Heart right ventricle (tissue), 16 donors: Measurements from ENCODE around the gene MYO1D. TPM values are rescaled to one million over a fixed set of nuclear protein-coding genes. Genes with fewer than 3 reads are reported as not detected.

Experiments used
- ATAC-seq, 8 donors: fragments of 200-7000 bp; cut with Tn5 transposase; one replicate each; pipeline ENCODE4 v1.9.1; 2020; ENCODE audit warnings: mild to moderate bottlenecking in 8 of 8, moderate library complexity in 8 of 8, moderate number of reproducible peaks in 1 of 8
- DNase-seq, 2 donors: peaks; one replicate each; pipeline ENCODE4 v3.0.0-alpha.2; 2020
- H3K27ac ChIP-seq, 10 donors: fragments of 200-600 bp; sonication (generic) in 2 of 10; one replicate each; pipeline versions ENCODE4 v1.5.0 to v1.8.0; 2020 to 2022; ENCODE audit warnings: mild to moderate bottlenecking in 3 of 10
- H3K27me3 ChIP-seq, 7 donors: fragments of 200-600 bp; one replicate each; pipeline ENCODE4 v1.8.0; 2021 to 2022; ENCODE audit warnings: mild to moderate bottlenecking in 2 of 7
- H3K36me3 ChIP-seq, 9 donors: fragments of 200-600 bp; sonication (generic) in 1 of 9; one replicate each; pipeline versions ENCODE4 v1.5.0 to v1.8.0; 2020 to 2022; ENCODE audit warnings: mild to moderate bottlenecking in 2 of 9
- H3K4me1 ChIP-seq, 9 donors: fragments of 200-600 bp; sonication (generic) in 1 of 9; one replicate each; pipeline versions ENCODE4 v1.5.0 to v1.8.0; 2020 to 2022; ENCODE audit warnings: mild to moderate bottlenecking in 4 of 9
- H3K4me3 ChIP-seq, 10 donors: fragments of 200-600 bp; sonication (generic) in 2 of 10; one replicate each; pipeline versions ENCODE4 v1.5.0 to v1.8.0; 2020 to 2022; ENCODE audit warnings: mild to moderate bottlenecking in 7 of 10, moderate library complexity in 2 of 10
- H3K9me3 ChIP-seq, 11 donors: fragments of 200-600 bp in 10 of 11; sonication (generic) in 2 of 11; one replicate each; pipeline versions ENCODE4 v1.5.0 to v1.8.0; 2013 to 2022; ENCODE audit warnings: mild to moderate bottlenecking in 2 of 11, control low read depth in 1 of 11, moderate library complexity in 1 of 11
- WGBS, 2 donors: extraction: QIAGEN DNeasy Blood & Tissue Kit; methylation state at CpG; one replicate each; pipeline ENCODE4 v1.1.7; 2013; ENCODE audit warnings: inconsistent platforms in 1 of 2; 5-methylcytosine and 5-hydroxymethylcytosine counted together
- intact Hi-C, 10 donors: fragments of 100-400 bp; cut with DNase I; formaldehyde crosslinking; loops; one replicate each; pipeline versions ENCODE4 v1.11.1 to v1.14.2; 2022
- polyA plus RNA-seq, 2 donors: library from polyadenylated mRNA; stranded (reverse); fragments of 200-250 nt; gene quantifications; one replicate each; pipeline ENCODE4 v1.2.3, GENCODE V29; 2013
- total RNA-seq, 10 donors: library from RNA; stranded (reverse); fragmentation: NEBNext Ultra II Directional in 3 of 10; extraction: Animal tissue kit (Norgen Biotek cat#: 25700) in 3 of 10; gene quantifications; one replicate each; pipeline versions ENCODE4 v1.2.1 to v1.2.4, GENCODE V29; 2021 to 2023
- TF ChIP-seq, protein P1 (sequence below), 9 donors: fragments of 200-600 bp; sonication (generic) in 2 of 9; IDR thresholded peaks; one replicate each; pipeline versions ENCODE4 v1.5.0 to v1.8.0; 2021 to 2022; ENCODE audit warnings: antibody characterized with exemption in 9 of 9, mild to moderate bottlenecking in 5 of 9, moderate library complexity in 1 of 9
- donor health status: Arrhythmogenic right ventricular cardiomyopathy.
- donor health status: ischemic (EF 13 %, LVEDD 7.1; RV severe dilation, severe dysfunction).
- donor health status: healthy with polysubstance abuse.
- donor health status: DM: no; HTN: yes; CAD: no.
- donor health status: DM: no; HTN: no; CAD: no.
- donor health status: ischemic (EF 25% LVEDD 6.9; RV normal size, moderate dysfunction).
- donor health status: ischemic (EF 25% LVEDD 5.7; RV mildly dilated, moderate dysfunction).
- donor health status: healthy.
- donor health status: DM: yes; HTN: yes; CAD: no.
- donor health status: Ischemic cardiomyopathy.
- donor health status: ischemic (EF 35%, LVEDD 5.7; RV mildly dilated, moderate dysfunction).
- donor health status: nonischemic (EF 11% LVEDD 7.7; RV severe dilation, severe dysfunction).
- donor health status: DM: yes; HTN: yes; CAD: no.
- donor health status: PGD.
- donor health status: ischemic (EF 29% LVEDD 5.4; RV normal size, mild dysfunction).
- donor health status: nonischemic (EF 23%, LVEDD 6.1; RV moderate dilation, normal function).

MYO1D gene
- total and polyA plus RNA-seq, 12 donors = 1.9 to 16.4 (median 6.7) TPM

DNA sequence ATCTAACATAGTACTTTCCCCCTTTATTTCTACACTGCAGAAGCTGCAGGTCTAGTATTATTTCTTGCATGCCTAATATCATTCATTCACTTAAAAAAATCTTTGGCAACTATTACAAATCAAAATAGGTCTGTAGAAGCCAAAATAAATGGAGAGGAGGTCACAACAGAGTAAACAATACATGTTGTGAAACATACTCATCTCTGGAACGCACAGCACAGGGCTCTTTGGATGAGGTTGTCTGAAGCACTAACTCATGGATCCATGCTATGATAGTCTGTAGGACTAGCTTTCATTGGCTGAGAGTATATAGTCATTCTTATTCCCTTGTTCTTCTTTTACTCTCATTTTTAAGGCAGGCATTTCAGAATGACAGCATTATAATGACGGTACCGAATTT, 21.3 kb downstream of the MYO1D start:
- no peak for ATAC-seq
- WGBS, 2 donors = 89 to 92% methylated on average over 3 of the region's 3 CpGs
- intact Hi-C loops = no loop called here
- no peaks in the 10 kb centered on the region for H3K9me3 ChIP-seq
- no peak for DNase-seq
- H3K4me1 ChIP-seq = peaks cover 0 to 9% (median 0%) of the 10 kb centered on the region in 9 donors
- no peak overlapping the region for H3K27ac ChIP-seq
- H3K36me3 ChIP-seq = no peaks in the 10 kb centered on the region
- TF ChIP-seq, protein P1, sequence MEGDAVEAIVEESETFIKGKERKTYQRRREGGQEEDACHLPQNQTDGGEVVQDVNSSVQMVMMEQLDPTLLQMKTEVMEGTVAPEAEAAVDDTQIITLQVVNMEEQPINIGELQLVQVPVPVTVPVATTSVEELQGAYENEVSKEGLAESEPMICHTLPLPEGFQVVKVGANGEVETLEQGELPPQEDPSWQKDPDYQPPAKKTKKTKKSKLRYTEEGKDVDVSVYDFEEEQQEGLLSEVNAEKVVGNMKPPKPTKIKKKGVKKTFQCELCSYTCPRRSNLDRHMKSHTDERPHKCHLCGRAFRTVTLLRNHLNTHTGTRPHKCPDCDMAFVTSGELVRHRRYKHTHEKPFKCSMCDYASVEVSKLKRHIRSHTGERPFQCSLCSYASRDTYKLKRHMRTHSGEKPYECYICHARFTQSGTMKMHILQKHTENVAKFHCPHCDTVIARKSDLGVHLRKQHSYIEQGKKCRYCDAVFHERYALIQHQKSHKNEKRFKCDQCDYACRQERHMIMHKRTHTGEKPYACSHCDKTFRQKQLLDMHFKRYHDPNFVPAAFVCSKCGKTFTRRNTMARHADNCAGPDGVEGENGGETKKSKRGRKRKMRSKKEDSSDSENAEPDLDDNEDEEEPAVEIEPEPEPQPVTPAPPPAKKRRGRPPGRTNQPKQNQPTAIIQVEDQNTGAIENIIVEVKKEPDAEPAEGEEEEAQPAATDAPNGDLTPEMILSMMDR (IDR thresholded peaks at IDR 0.05) = no peak
- H3K4me3 ChIP-seq = no peak overlapping the region
- H3K27me3 ChIP-seq = no peaks in the 10 kb centered on the region

- no peaks in the 10 kb centered on the region for H3K36me3 ChIP-seq
- H3K4me3 ChIP-seq = no peak overlapping the region
- no peak for ATAC-seq
- DNase-seq = no peak
- H3K27me3 ChIP-seq = no peaks in the 10 kb centered on the region
- H3K4me1 ChIP-seq = peaks cover 0 to 9% (median 0%) of the 10 kb centered on the region in 9 donors
- no peaks in the 10 kb centered on the region for H3K9me3 ChIP-seq
- WGBS, 2 donors = 88 to 90% methylated on average over 5 of the region's 5 CpGs
- intact Hi-C loops = no loop called here
- no peak overlapping the region for H3K27ac ChIP-seq
- TF ChIP-seq, protein P1 (IDR thresholded peaks at IDR 0.05) = no peak
Observed at GRCh38 chr17:32854832-32855389, 22.0 kb downstream of the MYO1D start.

- TF ChIP-seq, protein P1 (IDR thresholded peaks at IDR 0.05) = no peak
- Histone ChIP-seq H3K27me3 (no peaks in the 10 kb centered on the region), H3K27ac (no peak overlapping the region), H3K4me3 (no peak overlapping the region), H3K36me3 (no peaks in the 10 kb centered on the region), H3K4me1 (peaks cover 0 to 9% (median 0%) of the 10 kb centered on the region in 9 donors), H3K9me3 (no peaks in the 10 kb centered on the region)
- no peak for ATAC-seq
- intact Hi-C loops = no loop called here
- no peak for DNase-seq
- 95 to 98% methylated on average over 1 of the region's 1 CpG for WGBS, 2 donors
Observed at GRCh38 chr17:32854207-32854606, 22.7 kb downstream of the MYO1D start.

- DNase-seq = no peak
- Histone ChIP-seq H3K4me3 (no peak overlapping the region), H3K36me3 (no peaks in the 10 kb centered on the region), H3K4me1 (peaks cover 0 to 9% (median 0%) of the 10 kb centered on the region in 9 donors), H3K27me3 (no peaks in the 10 kb centered on the region), H3K9me3 (no peaks in the 10 kb centered on the region), H3K27ac (no peak overlapping the region)
- WGBS, 2 donors = 91 to 92% methylated on average over 3 of the region's 3 CpGs
- ATAC-seq = no peak
- intact Hi-C loops = no loop called here
- TF ChIP-seq, protein P1 (IDR thresholded peaks at IDR 0.05) = no peak
Observed at GRCh38 chr17:32852811-32853210, 24.1 kb downstream of the MYO1D start.
